Mucosa of stomach (tissue), 1 donor: ENCODE data around the gene CLGN.

ENCODE experiments used
- H3K27me3 ChIP-seq: one replicate; pipeline ENCODE4 v1.7.0; 2013; ENCODE audit warnings: mild to moderate bottlenecking, low read length; ENCODE audit not compliant: control insufficient read depth, insufficient read depth
- H3K36me3 ChIP-seq: one replicate; pipeline ENCODE4 v1.7.0; 2013; ENCODE audit warnings: low read length; ENCODE audit not compliant: control insufficient read depth, insufficient read depth
- H3K4me1 ChIP-seq: one replicate; pipeline ENCODE4 v1.7.0; 2013; ENCODE audit warnings: mild to moderate bottlenecking, low read length; ENCODE audit not compliant: control insufficient read depth, insufficient read depth
- H3K4me3 ChIP-seq: one replicate; pipeline ENCODE4 v1.7.0; 2013; ENCODE audit warnings: low read length
- H3K9ac ChIP-seq: one replicate; pipeline ENCODE4 v1.7.0; 2013; ENCODE audit warnings: mild to moderate bottlenecking, low read length, moderate library complexity
- H3K9me3 ChIP-seq: one replicate; pipeline ENCODE4 v1.7.0; 2013; ENCODE audit warnings: mild to moderate bottlenecking, low read length, moderate library complexity; ENCODE audit not compliant: control insufficient read depth
- donor health status: Pancreatic carcinoma.

CLGN gene

GRCh38 chr4:140372751-140373327 lies 54.6 kb downstream of the CLGN start:
- Histone ChIP-seq H3K9ac (peak overlapping the region; percentile 40), H3K9me3 (no peaks in the 10 kb centered on the region), H3K4me3 (peak overlapping the region; percentile 29), H3K4me1 (peaks cover 6% of the 10 kb centered on the region), H3K27me3 (no peaks in the 10 kb centered on the region), H3K36me3 (no peaks in the 10 kb centered on the region)

- Histone ChIP-seq H3K9me3 (no peaks in the 10 kb centered on the region), H3K9ac (no peak overlapping the region)
Measured at GRCh38 chr4:140368686-140369085, 58.8 kb downstream of the CLGN start.

GRCh38 chr4:140367738-140368137 lies 59.7 kb downstream of the CLGN start:
- Histone ChIP-seq H3K9me3 (no peaks in the 10 kb centered on the region), H3K4me3 (no peak overlapping the region), H3K27me3 (no peaks in the 10 kb centered on the region), H3K9ac (no peak overlapping the region), H3K36me3 (no peaks in the 10 kb centered on the region), H3K4me1 (no peaks in the 10 kb centered on the region)

More at GRCh38 chr4:140368686-140369085, 58.8 kb downstream of the CLGN start:
- H3K4me3 ChIP-seq: no peak overlapping the region
- H3K27me3 ChIP-seq: no peaks in the 10 kb centered on the region
- H3K4me1 ChIP-seq: no peaks in the 10 kb centered on the region
- no peaks in the 10 kb centered on the region for H3K36me3 ChIP-seq

DNA sequence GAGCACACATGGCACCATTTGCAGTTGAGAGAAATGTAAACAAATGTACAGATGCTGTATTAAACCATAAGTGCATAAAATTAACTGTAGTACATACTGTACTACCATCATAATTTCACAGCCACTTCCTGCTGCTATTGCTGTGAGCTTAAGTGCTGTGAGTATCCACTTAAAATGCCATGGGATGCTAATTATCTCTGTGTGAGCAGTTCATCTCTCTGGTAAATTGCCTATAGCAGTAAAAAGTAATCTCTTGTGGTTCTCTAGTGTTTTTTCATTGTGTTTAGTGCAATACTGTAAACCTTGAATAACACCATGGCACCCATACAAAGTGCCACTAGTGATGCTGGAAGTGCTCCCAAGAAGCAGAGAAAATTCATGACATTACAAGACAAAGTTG lies 63.9 kb downstream of the CLGN start:
- H3K36me3 ChIP-seq: no peaks in the 10 kb centered on the region
- no peaks in the 10 kb centered on the region for H3K9me3 ChIP-seq

GRCh38 chr4:140363051-140363450 lies 64.4 kb downstream of the CLGN start:
- Histone ChIP-seq H3K36me3 (no peaks in the 10 kb centered on the region), H3K27me3 (no peaks in the 10 kb centered on the region), H3K9ac (no peak overlapping the region), H3K9me3 (no peaks in the 10 kb centered on the region), H3K4me1 (peaks cover 6% of the 10 kb centered on the region), H3K4me3 (no peak overlapping the region)

More for the DNA sequence above, 63.9 kb downstream of the CLGN start:
- H3K9ac ChIP-seq: no peak overlapping the region
- no peaks in the 10 kb centered on the region for H3K27me3 ChIP-seq
- H3K4me3 ChIP-seq: no peak overlapping the region
- peaks cover 2% of the 10 kb centered on the region for H3K4me1 ChIP-seq

- no peaks in the 10 kb centered on the region for H3K36me3 ChIP-seq
- H3K4me1 ChIP-seq: peaks cover 15% of the 10 kb centered on the region
- no peaks in the 10 kb centered on the region for H3K27me3 ChIP-seq
- H3K4me3 ChIP-seq: no peak overlapping the region
- H3K9ac ChIP-seq: no peak overlapping the region
- no peaks in the 10 kb centered on the region for H3K9me3 ChIP-seq
Measured at GRCh38 chr4:140361099-140361498, 66.3 kb downstream of the CLGN start.

GRCh38 chr4:140359562-140360427 lies 67.7 kb downstream of the CLGN start:
- no peak overlapping the region for H3K4me3 ChIP-seq
- H3K9me3 ChIP-seq: no peaks in the 10 kb centered on the region
- no peak overlapping the region for H3K9ac ChIP-seq

DNA sequence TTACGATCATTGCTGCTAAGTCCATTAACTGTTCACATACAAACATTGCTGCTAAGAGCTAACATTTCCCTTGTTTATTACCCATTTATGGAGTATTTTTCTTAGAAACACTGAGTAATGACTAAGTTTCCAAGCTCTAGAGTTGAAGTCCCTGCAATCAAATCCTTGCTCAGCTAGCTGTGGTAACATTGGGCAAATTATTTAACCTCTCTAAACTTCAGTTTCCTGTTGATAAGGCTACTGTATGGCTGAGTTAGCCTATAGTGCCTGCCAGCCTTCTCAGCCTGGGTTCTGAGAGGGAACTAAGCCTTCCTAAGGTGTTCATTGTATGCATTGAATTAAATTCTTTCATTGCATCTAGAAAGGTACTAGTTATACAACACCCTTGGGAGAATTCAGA lies 69.2 kb downstream of the CLGN start:
- peaks cover 21% of the 10 kb centered on the region for H3K4me1 ChIP-seq
- H3K9ac ChIP-seq: no peak overlapping the region
- H3K27me3 ChIP-seq: no peaks in the 10 kb centered on the region
- H3K4me3 ChIP-seq: no peak overlapping the region
- H3K36me3 ChIP-seq: no peaks in the 10 kb centered on the region
- no peaks in the 10 kb centered on the region for H3K9me3 ChIP-seq

More at GRCh38 chr4:140359562-140360427, 67.7 kb downstream of the CLGN start:
- Histone ChIP-seq H3K4me1 (peaks cover 15% of the 10 kb centered on the region), H3K36me3 (no peaks in the 10 kb centered on the region), H3K27me3 (no peaks in the 10 kb centered on the region)

DNA sequence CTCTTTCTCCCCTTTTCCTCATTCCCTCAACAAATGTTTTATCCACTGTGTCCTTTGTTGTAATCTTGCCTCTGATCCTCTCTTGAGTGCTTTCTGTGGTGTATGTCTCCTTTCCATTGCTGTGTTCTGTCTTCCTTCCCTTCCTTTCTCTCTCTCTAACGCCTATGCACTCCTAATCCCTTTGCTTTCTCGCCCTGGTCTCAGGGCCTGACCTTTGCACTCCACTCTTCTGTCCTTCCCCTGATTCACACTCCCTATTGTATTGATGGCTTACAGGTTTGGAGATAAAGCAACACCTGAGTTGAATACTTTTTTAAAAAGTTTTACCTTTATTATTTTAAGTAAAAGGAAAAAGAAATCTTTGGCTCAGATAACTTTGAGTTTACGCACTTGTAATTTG lies 69.6 kb downstream of the CLGN start:
- Histone ChIP-seq H3K36me3 (no peaks in the 10 kb centered on the region), H3K4me3 (no peak overlapping the region), H3K9ac (no peak overlapping the region), H3K9me3 (no peaks in the 10 kb centered on the region), H3K27me3 (no peaks in the 10 kb centered on the region), H3K4me1 (peaks cover 21% of the 10 kb centered on the region)

GRCh38 chr4:140355288-140355687 lies 72.2 kb downstream of the CLGN start:
- Histone ChIP-seq H3K4me3 (no peak overlapping the region), H3K9ac (no peak overlapping the region), H3K27me3 (no peaks in the 10 kb centered on the region), H3K4me1 (peaks cover 21% of the 10 kb centered on the region), H3K36me3 (no peaks in the 10 kb centered on the region), H3K9me3 (no peaks in the 10 kb centered on the region)

DNA sequence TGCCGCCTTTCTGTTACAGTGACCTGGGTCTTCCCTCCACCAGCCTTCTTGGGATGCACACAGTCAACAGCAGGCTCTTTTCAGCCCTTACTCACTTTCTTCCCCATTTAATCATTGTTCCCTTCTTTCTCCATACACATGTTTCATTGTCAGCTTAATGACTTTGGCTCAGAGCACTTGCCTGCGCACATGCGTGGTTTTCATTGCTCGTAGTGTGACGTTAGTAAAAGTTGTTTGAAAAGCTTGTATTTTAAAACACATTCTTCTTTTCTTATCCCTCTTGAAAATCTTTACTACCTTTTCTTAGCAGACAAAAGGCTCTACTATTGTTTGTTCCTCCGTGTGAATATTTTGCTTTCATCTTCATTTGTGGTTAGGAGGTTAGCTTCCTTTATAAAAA lies 73.7 kb downstream of the CLGN start:
- Histone ChIP-seq H3K27me3 (no peaks in the 10 kb centered on the region), H3K9ac (no peak overlapping the region), H3K9me3 (no peaks in the 10 kb centered on the region), H3K36me3 (no peaks in the 10 kb centered on the region), H3K4me1 (peaks cover 29% of the 10 kb centered on the region), H3K4me3 (no peak overlapping the region)
